Thyroid gland (tissue), 4 donors: Measurements from ENCODE around the gene OPN4.

Source experiments
- POLR2A ChIP-seq, 2 donors: fragments of 450-650 bp; IDR thresholded peaks; one replicate each; pipeline ENCODE4 v1.6.1; 2017; ENCODE audit warnings: antibody characterized with exemption in 2 of 2, mild to moderate bottlenecking in 2 of 2, moderate library complexity in 1 of 2
- TF ChIP-seq, protein P1 (sequence below), 6 experiments: fragments of 200-600 bp in 3 of 6; fragments of 450-650 bp in 3 of 6; sonication (generic) in 3 of 6; IDR thresholded peaks; one replicate each; pipeline ENCODE4 v1.5.1; 2016 to 2019; ENCODE audit warnings: antibody characterized with exemption in 6 of 6, mild to moderate bottlenecking in 2 of 6, inconsistent platforms in 1 of 6, moderate library complexity in 1 of 6

DNA sequence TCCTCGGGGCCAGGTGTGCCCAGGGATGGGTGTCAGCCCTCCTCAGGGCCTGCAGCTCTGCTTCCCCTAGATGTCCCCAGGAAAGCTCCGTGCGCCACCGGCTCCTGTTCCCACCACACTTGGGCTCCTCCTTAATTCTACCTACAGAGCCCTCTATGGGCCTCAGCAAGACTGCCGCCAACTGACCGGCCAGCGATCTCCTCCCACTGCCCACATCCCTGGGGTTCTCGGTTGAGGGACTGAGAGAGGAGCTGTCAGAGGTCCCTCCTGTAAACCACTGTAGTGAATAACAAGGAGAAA lies 8.6 kb downstream of the OPN4 start:
- TF ChIP-seq POLR2A (IDR thresholded peaks at IDR 0.05) = no peak
- TF ChIP-seq, protein P1, sequence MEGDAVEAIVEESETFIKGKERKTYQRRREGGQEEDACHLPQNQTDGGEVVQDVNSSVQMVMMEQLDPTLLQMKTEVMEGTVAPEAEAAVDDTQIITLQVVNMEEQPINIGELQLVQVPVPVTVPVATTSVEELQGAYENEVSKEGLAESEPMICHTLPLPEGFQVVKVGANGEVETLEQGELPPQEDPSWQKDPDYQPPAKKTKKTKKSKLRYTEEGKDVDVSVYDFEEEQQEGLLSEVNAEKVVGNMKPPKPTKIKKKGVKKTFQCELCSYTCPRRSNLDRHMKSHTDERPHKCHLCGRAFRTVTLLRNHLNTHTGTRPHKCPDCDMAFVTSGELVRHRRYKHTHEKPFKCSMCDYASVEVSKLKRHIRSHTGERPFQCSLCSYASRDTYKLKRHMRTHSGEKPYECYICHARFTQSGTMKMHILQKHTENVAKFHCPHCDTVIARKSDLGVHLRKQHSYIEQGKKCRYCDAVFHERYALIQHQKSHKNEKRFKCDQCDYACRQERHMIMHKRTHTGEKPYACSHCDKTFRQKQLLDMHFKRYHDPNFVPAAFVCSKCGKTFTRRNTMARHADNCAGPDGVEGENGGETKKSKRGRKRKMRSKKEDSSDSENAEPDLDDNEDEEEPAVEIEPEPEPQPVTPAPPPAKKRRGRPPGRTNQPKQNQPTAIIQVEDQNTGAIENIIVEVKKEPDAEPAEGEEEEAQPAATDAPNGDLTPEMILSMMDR (IDR thresholded peaks at IDR 0.05) = no peak
